ENCODE results near the gene FBLIM1. TPM values are rescaled to one million over a fixed set of nuclear protein-coding genes. Genes with fewer than 3 reads are reported as not detected.

The FBLIM1 gene
- total RNA-seq, 2 donors from 2014 or later: 0.21 TPM; not detected in 1

- DNase-seq (no peak), ATAC-seq (no peak)
- Mint-ChIP-seq H3K27ac (peak overlapping the region; percentile 97), H3K4me1 (peaks cover 11% of the 10 kb centered on the region), H3K36me3 (ENCODE audit: low read depth) (no peaks in the 10 kb centered on the region), H3K4me3 (peak overlapping the region; percentile 96), H3K27me3 (no peaks in the 10 kb centered on the region)
- H3K9me3 ChIP-seq (ENCODE audit: control insufficient read depth, low read length, poor library complexity, severe bottlenecking): no peaks in the 10 kb centered on the region
Measured at GRCh38 chr1:15833842-15834405, 75.3 kb downstream of the FBLIM1 start.

- H3K4me3 Mint-ChIP-seq: peak overlapping the region; percentile 96
- DNase-seq (peak; percentile 79 to 87 (median 84)), ATAC-seq (peak; percentile 73)
- H3K4me1 Mint-ChIP-seq: peaks cover 11% of the 10 kb centered on the region
- peak overlapping the region; percentile 97 for H3K27ac Mint-ChIP-seq
- no peaks in the 10 kb centered on the region for H3K9me3 ChIP-seq (ENCODE audit: control insufficient read depth, low read length, poor library complexity, severe bottlenecking)
- H3K27me3 Mint-ChIP-seq: no peaks in the 10 kb centered on the region
- H3K36me3 Mint-ChIP-seq (ENCODE audit: low read depth): no peaks in the 10 kb centered on the region
Measured at GRCh38 chr1:15834406-15835204, 76.0 kb downstream of the FBLIM1 start.

- Mint-ChIP-seq H3K27ac (peak overlapping the region; percentile 97), H3K4me1 (peaks cover 4% of the 10 kb centered on the region), H3K36me3 (ENCODE audit: low read depth) (no peaks in the 10 kb centered on the region), H3K4me3 (peak overlapping the region; percentile 96), H3K27me3 (no peaks in the 10 kb centered on the region)
- peak; percentile 6 for ATAC-seq
- no peak for DNase-seq
- no peaks in the 10 kb centered on the region for H3K9me3 ChIP-seq (ENCODE audit: control insufficient read depth, low read length, poor library complexity, severe bottlenecking)
Measured at GRCh38 chr1:15835205-15835740, 76.7 kb downstream of the FBLIM1 start.

DNA sequence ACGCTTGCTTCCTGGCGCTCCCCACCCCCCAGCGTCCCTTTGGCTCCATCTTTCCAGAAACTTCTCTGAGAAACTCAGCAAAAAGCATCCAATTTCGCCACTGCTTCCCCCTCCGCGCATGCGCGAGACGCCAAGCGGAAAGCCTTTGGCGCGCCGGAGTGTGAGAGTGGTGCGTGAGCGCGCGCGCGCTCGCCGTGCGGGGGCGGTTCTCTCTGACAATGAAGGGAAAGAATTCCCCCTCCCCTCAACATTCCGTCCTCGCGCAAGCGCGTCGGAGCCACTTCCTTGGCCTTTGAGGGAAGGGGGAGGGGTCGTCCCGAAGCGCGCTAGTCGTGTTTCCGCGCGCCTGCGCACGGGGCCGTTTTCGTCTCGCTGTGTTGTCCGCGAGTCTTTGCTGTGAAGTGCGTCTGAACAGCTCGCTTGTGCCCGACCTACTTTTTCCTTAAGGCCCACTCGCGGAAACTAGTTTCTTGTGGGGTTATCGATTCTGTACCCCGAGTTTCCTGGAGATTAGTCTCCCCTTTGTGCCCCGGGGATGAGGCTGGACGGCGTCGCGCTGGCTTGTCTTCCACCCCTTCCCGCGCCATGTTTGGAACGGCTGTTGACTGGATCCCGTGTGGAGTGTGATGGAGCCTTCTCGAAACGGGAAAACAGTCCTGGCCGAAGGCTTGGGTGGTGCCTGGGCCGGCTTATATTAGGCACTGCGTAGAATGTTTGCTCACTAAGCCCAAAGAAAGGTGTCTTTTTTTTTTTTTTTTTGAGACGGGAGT lies 77.3 kb downstream of the FBLIM1 start:
- H3K4me3 Mint-ChIP-seq: peak overlapping the region; percentile 96
- peaks cover 3% of the 10 kb centered on the region for H3K4me1 Mint-ChIP-seq
- ATAC-seq (peak; percentile 67), DNase-seq (peak; percentile 96 to 99 (median 96))
- H3K27me3 Mint-ChIP-seq: no peaks in the 10 kb centered on the region
- H3K36me3 Mint-ChIP-seq (ENCODE audit: low read depth): no peaks in the 10 kb centered on the region
- peak overlapping the region; percentile 97 for H3K27ac Mint-ChIP-seq
- no peaks in the 10 kb centered on the region for H3K9me3 ChIP-seq (ENCODE audit: control insufficient read depth, low read length, poor library complexity, severe bottlenecking)

Other genes starting within 250 kb of the FBLIM1 start
- gene CASP9, start 234.6 kb upstream of the FBLIM1 start, total RNA-seq: 10 to 100 TPM; 11.4 to 14.8 TPM
- 10 to 100 TPM; 13.2 to 20.5 TPM for gene DNAJC16, start 231.9 kb upstream of the FBLIM1 start, total RNA-seq
- 1 to 10 TPM; 5.7 to 6.8 TPM for gene AGMAT, start 173.7 kb upstream of the FBLIM1 start, total RNA-seq
- 10 to 100 TPM; 27.5 to 31.1 TPM for gene DDI2, start 141.3 kb upstream of the FBLIM1 start, total RNA-seq
- 10 to 100 TPM; 54.8 to 72.8 TPM for gene PLEKHM2, start 74.5 kb upstream of the FBLIM1 start, total RNA-seq
- gene SLC25A34, start 22.5 kb upstream of the FBLIM1 start, total RNA-seq: 1 to 10 TPM; 1.5 to 1.9 TPM
- gene TMEM82, start 16.3 kb upstream of the FBLIM1 start, total RNA-seq: not detected
- gene UQCRHL, start 48.9 kb downstream of the FBLIM1 start, total RNA-seq: under 1 TPM; 0.65 to 0.81 TPM
- 10 to 100 TPM; 73.8 to 79.1 TPM for gene SPEN, start 88.9 kb downstream of the FBLIM1 start, total RNA-seq
- gene ZBTB17, start 217.3 kb downstream of the FBLIM1 start, total RNA-seq: 10 to 100 TPM; 71.7 to 99.0 TPM
- gene SRARP, start 245.4 kb downstream of the FBLIM1 start, total RNA-seq: not detected